Peyer's patch (tissue), 4 donors: ENCODE results near the gene ACBD6. TPM values are rescaled to one million over a fixed set of nuclear protein-coding genes. Genes with fewer than 3 reads are reported as not detected.

Source experiments
- DNase-seq, 3 donors: peaks; one replicate each; pipeline ENCODE4 v3.0.0-alpha.2; 2017 to 2019
- H3K27ac ChIP-seq, 4 donors: fragments of 200-600 bp; sonication (generic); one replicate each; pipeline ENCODE4 v1.5.1; 2016 to 2019
- H3K27me3 ChIP-seq, 2 donors: fragments of 200-600 bp; sonication (generic); one replicate each; pipeline ENCODE4 v1.5.1; 2019
- H3K36me3 ChIP-seq, 3 donors: fragments of 200-600 bp; sonication (generic); one replicate each; pipeline ENCODE4 v1.5.1; 2016 to 2019
- H3K4me1 ChIP-seq, 4 donors: fragments of 200-600 bp; sonication (generic); one replicate each; pipeline ENCODE4 v1.5.1; 2016 to 2019
- H3K4me3 ChIP-seq, 4 donors: fragments of 200-600 bp; sonication (generic); 1 replicate in 3 of 4; 2 replicates in 1 of 4; pipeline ENCODE4 v1.5.1; 2016 to 2019; ENCODE audit warnings: mild to moderate bottlenecking in 1 of 4
- H3K9me3 ChIP-seq, 4 donors: fragments of 200-600 bp; sonication (generic); one replicate each; pipeline ENCODE4 v1.5.1; 2016 to 2019; ENCODE audit warnings: mild to moderate bottlenecking in 1 of 4
- CTCF ChIP-seq, 6 experiments: fragments of 450-650 bp in 4 of 6; fragments of 200-600 bp in 2 of 6; sonication (generic) in 1 of 6; IDR thresholded peaks; one replicate each; pipeline ENCODE4 v1.5.1; 2017 to 2019; ENCODE audit warnings: antibody characterized with exemption in 6 of 6, mild to moderate bottlenecking in 3 of 6, moderate library complexity in 1 of 6
- POLR2A ChIP-seq, 2 donors: fragments of 450-650 bp; IDR thresholded peaks; one replicate each; pipeline ENCODE4 v1.5.1; 2017; ENCODE audit warnings: antibody characterized with exemption in 2 of 2, mild to moderate bottlenecking in 2 of 2, moderate library complexity in 2 of 2
- total RNA-seq, 4 donors: library from RNA; depleted of rRNA; stranded (reverse); fragments of >200 nt; gene quantifications; one replicate each; pipeline ENCODE4 v1.1.0, GENCODE V29; 2016

The ACBD6 gene
- total RNA-seq, 4 donors from 2014 or later, result 32.2 to 56.1 (median 32.7) TPM

DNA sequence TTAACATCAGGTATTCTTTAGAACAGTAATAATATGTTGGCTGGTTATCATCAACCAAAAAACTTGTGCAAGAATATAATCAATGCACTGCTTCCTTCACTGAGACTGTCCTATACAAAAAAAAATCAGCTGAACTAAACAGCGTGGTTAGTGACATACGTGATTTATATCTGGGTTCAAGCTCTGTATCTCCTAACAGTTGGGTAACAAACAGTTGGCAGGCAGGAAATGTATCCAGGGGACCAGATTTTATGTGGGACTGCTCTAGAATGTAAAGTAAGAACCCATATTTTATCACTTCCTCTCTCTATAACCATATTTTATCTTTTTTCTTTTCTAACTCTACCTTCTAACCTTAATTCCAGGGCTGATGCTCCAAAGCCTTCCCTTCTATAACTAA, 8.0 kb downstream of the ACBD6 start:
- Histone ChIP-seq H3K27me3 (no peaks in the 10 kb centered on the region), H3K9me3 (no peaks in the 10 kb centered on the region), H3K27ac (no peak overlapping the region), H3K4me1 (no peaks in the 10 kb centered on the region), H3K36me3 (no peaks in the 10 kb centered on the region), H3K4me3 (no peak overlapping the region)
- no peak for TF ChIP-seq POLR2A (IDR thresholded peaks at IDR 0.05)
- no peak for TF ChIP-seq CTCF (IDR thresholded peaks at IDR 0.05)
- no peak for DNase-seq

DNA sequence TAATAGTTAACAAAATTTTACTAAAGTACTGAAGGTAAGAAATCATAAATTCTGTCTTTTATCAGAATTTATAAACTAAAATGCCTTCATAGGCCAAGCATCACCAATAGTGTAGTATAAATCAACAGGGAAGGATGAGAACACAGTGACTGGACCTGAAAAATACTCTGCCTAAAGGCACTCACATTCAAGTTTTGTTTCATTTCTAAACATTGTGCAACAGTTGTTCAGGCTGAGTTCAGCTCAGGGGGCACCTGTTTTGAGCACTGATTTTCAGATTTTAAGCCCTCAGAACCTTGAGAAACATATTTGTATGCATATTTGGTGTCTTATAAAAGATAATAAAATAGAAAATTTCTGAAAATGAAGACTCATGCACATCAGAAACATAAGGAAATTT, 12.4 kb downstream of the ACBD6 start:
- peaks cover 0 to 6% (median 0%) of the 10 kb centered on the region in 3 donors for H3K36me3 ChIP-seq
- no peaks in the 10 kb centered on the region for H3K9me3 ChIP-seq
- H3K27ac ChIP-seq, result no peak overlapping the region
- H3K4me1 ChIP-seq, result no peaks in the 10 kb centered on the region
- TF ChIP-seq POLR2A (IDR thresholded peaks at IDR 0.05), result no peak
- no peak for TF ChIP-seq CTCF (IDR thresholded peaks at IDR 0.05)
- H3K4me3 ChIP-seq, result no peak overlapping the region
- no peak for DNase-seq
- H3K27me3 ChIP-seq, result no peaks in the 10 kb centered on the region

GRCh38 chr1:180489313-180489712, 13.1 kb downstream of the ACBD6 start:
- Histone ChIP-seq H3K36me3 (peaks cover 0 to 6% (median 0%) of the 10 kb centered on the region in 3 donors), H3K4me3 (no peak overlapping the region), H3K27me3 (no peaks in the 10 kb centered on the region), H3K9me3 (no peaks in the 10 kb centered on the region), H3K27ac (no peak overlapping the region), H3K4me1 (no peaks in the 10 kb centered on the region)
- DNase-seq, result no peak
- TF ChIP-seq POLR2A (IDR thresholded peaks at IDR 0.05) (no peak), CTCF (IDR thresholded peaks at IDR 0.05) (no peak)

DNA sequence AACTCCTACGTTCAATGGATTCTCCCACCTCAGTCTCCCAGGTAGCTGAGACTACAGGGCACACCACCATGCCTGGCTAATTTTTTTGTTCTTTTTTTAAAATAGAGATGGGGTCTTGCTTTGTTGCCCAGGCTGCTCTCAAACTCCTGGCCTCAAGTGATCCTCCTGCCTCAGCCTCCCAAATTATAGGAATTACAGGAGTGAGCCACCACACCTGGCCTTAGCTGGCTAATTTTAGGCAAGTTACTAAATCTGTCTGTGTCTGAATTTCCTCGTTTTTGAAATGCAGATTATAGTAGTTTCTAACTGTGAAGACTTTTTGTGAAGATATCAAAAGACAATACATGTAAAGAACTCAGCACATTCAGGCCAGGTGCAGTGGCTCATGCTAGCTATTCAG, 13.7 kb downstream of the ACBD6 start:
- peaks cover 0 to 6% (median 0%) of the 10 kb centered on the region in 3 donors for H3K36me3 ChIP-seq
- H3K4me1 ChIP-seq, result no peaks in the 10 kb centered on the region
- no peak for DNase-seq
- H3K9me3 ChIP-seq, result no peaks in the 10 kb centered on the region
- no peaks in the 10 kb centered on the region for H3K27me3 ChIP-seq
- no peak for TF ChIP-seq CTCF (IDR thresholded peaks at IDR 0.05)
- H3K4me3 ChIP-seq, result no peak overlapping the region
- H3K27ac ChIP-seq, result no peak overlapping the region

DNA sequence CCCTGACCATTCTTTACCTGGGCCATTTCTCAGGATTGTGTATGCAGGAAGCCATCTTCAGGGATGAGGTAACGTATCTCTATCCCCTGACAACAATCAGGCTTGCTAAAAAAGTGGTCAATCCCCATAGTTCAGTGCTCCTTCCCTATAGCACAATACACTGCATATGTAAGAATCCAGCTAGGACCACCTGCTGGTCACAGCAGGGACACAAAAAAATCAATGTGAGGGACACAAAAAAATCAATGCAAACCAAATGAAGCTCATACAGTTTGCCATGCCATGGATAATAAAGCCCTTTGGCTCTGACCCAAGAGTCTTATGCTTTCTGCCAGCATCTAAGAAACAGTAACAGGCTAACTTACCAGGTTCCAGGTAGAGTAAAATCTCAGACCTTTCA, 16.3 kb downstream of the ACBD6 start:
- Histone ChIP-seq H3K27me3 (no peaks in the 10 kb centered on the region), H3K4me3 (no peak overlapping the region), H3K36me3 (peaks cover 0 to 6% (median 0%) of the 10 kb centered on the region in 3 donors), H3K27ac (no peak overlapping the region), H3K9me3 (no peaks in the 10 kb centered on the region), H3K4me1 (no peaks in the 10 kb centered on the region)
- TF ChIP-seq CTCF (IDR thresholded peaks at IDR 0.05) (no peak), POLR2A (IDR thresholded peaks at IDR 0.05) (no peak)
- no peak for DNase-seq

- H3K27me3 ChIP-seq, result no peaks in the 10 kb centered on the region
- TF ChIP-seq POLR2A (IDR thresholded peaks at IDR 0.05) (no peak), CTCF (IDR thresholded peaks at IDR 0.05) (no peak)
- no peaks in the 10 kb centered on the region for H3K4me1 ChIP-seq
- H3K9me3 ChIP-seq, result no peaks in the 10 kb centered on the region
- H3K36me3 ChIP-seq, result peaks cover 0 to 6% (median 0%) of the 10 kb centered on the region in 3 donors
- no peak overlapping the region for H3K27ac ChIP-seq
- H3K4me3 ChIP-seq, result no peak overlapping the region
- no peak for DNase-seq
Measured at GRCh38 chr1:180484490-180484889, 17.9 kb downstream of the ACBD6 start.
